Measurements from ENCODE around the gene ADAMTSL1.

The ADAMTSL1 gene

DNA sequence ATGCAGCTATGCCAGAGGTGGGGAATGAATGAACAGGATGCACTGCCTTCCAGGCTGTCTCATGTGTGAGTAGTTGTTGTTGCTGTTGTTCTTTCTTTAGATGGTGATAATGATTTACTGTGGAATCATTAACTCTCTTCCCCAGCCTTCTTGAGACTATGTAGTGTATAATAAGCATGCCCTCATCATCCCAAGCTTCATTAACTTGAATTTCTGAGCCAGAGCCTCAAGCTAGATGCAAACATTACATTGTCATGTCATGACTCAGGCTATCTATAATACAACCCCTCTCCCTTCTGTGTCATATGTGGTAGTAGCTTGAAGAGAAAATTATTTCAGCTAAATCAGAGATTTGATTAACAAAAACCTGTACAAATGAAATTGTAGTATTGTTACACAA lies 10.0 kb upstream of the ADAMTSL1 start:
- Histone ChIP-seq H3K9ac (ENCODE audit: low read length in 5 of 5) (no peak overlapping the region), H3K9me3 (ENCODE audit: control insufficient read depth in 5 of 5, low read length in 5 of 5) (peaks cover 0 to under 1% (median 0%) of the 10 kb centered on the region in 5 donors), H3K27me3 (ENCODE audit: control insufficient read depth in 5 of 5, insufficient read depth in 4 of 5, low read length in 5 of 5) (no peaks in the 10 kb centered on the region), H3K4me3 (ENCODE audit: low read depth in 1 of 5, low read length in 5 of 5) (no peak overlapping the region), H3K27ac (ENCODE audit: low read depth, low read length) (no peak overlapping the region), H3K4me1 (ENCODE audit: control insufficient read depth in 5 of 5, insufficient read depth in 5 of 5, low read length in 5 of 5) (no peaks in the 10 kb centered on the region), H3K36me3 (ENCODE audit: control insufficient read depth in 5 of 5, insufficient read depth in 5 of 5, low read length in 5 of 5) (no peaks in the 10 kb centered on the region)

DNA sequence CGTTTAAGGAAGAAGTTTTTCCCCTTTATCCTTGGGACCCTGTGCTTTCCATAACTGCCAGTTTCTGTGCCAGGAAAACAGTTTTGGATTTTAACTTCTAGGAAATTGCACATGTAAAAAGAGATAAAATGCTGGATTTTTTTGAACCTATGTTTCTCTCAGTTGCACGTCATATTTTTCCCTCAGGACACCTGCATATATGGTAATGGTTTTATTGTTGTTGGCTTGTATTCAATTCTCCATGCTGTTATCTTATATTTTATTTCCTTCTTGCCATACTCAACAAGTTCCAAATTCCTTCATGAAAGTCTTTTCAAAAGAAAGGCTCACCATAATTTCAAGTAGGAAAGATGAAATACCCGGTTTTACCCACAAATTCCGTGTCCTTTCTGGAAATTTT lies 7.9 kb upstream of the ADAMTSL1 start:
- no peaks in the 10 kb centered on the region for H3K36me3 ChIP-seq (ENCODE audit: control insufficient read depth in 5 of 5, insufficient read depth in 5 of 5, low read length in 5 of 5)
- no peak overlapping the region for H3K4me3 ChIP-seq (ENCODE audit: low read depth in 1 of 5, low read length in 5 of 5)
- H3K9ac ChIP-seq (ENCODE audit: low read length in 5 of 5) = no peak overlapping the region
- no peaks in the 10 kb centered on the region for H3K4me1 ChIP-seq (ENCODE audit: control insufficient read depth in 5 of 5, insufficient read depth in 5 of 5, low read length in 5 of 5)
- no peak overlapping the region for H3K27ac ChIP-seq (ENCODE audit: low read depth, low read length)
- no peaks in the 10 kb centered on the region for H3K27me3 ChIP-seq (ENCODE audit: control insufficient read depth in 5 of 5, insufficient read depth in 4 of 5, low read length in 5 of 5)
- H3K9me3 ChIP-seq (ENCODE audit: control insufficient read depth in 5 of 5, low read length in 5 of 5) = peaks cover 0 to 11% (median 8%) of the 10 kb centered on the region in 5 donors

DNA sequence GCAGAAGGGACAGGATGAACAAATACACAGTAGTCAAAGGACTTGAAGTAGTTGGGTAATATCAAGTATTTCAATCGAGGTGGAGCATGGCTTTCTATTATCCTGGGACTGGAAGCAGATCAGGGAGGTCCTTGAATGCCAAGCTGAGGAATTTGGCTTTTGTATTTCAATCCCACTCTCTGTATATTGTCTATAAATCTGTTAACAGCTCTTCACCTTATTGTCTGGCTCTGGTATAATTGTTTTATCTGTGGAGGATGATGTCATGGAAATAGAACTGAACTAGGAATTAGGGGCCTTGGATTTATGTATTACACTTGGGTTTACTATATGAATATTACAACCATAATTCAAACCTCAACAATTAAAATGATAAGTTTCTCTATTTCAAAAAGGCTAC lies 6.3 kb upstream of the ADAMTSL1 start:
- H3K27me3 ChIP-seq (ENCODE audit: control insufficient read depth in 5 of 5, insufficient read depth in 4 of 5, low read length in 5 of 5) = no peaks in the 10 kb centered on the region
- peaks cover 0 to 11% (median 8%) of the 10 kb centered on the region in 5 donors for H3K9me3 ChIP-seq (ENCODE audit: control insufficient read depth in 5 of 5, low read length in 5 of 5)
- no peak overlapping the region for H3K27ac ChIP-seq (ENCODE audit: low read depth, low read length)

DNA sequence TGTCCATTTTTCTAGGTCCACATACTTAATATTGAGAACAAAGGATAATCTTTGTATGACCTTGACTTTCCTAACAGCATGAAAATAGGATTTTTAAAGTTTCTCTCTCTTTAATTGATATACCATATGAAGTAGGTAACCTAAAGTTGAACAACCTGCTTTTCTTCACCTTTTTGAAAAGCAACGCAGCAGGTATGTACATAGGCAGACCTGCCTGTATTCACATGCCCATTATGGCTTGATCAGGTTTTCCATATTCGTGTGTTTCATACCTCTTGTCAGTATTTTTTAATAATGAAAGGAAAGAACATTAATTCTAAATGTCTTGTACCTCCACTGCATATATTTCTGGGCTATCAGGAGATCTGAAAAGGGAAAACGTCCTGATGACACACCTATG lies 1.5 kb upstream of the ADAMTSL1 start:
- Histone ChIP-seq H3K27ac (ENCODE audit: low read depth, low read length) (no peak overlapping the region), H3K27me3 (ENCODE audit: control insufficient read depth in 5 of 5, insufficient read depth in 4 of 5, low read length in 5 of 5) (peaks cover 0 to 2% (median 0%) of the 10 kb centered on the region in 5 donors), H3K36me3 (ENCODE audit: control insufficient read depth in 5 of 5, insufficient read depth in 5 of 5, low read length in 5 of 5) (no peaks in the 10 kb centered on the region), H3K4me3 (ENCODE audit: low read depth in 1 of 5, low read length in 5 of 5) (no peak overlapping the region), H3K9me3 (ENCODE audit: control insufficient read depth in 5 of 5, low read length in 5 of 5) (peaks cover 0 to 11% (median 8%) of the 10 kb centered on the region in 5 donors), H3K9ac (ENCODE audit: low read length in 5 of 5) (no peak overlapping the region), H3K4me1 (ENCODE audit: control insufficient read depth in 5 of 5, insufficient read depth in 5 of 5, low read length in 5 of 5) (peaks cover 0 to 11% (median 3%) of the 10 kb centered on the region in 5 donors)

More for the DNA sequence above, 6.3 kb upstream of the ADAMTSL1 start:
- no peak overlapping the region for H3K4me3 ChIP-seq (ENCODE audit: low read depth in 1 of 5, low read length in 5 of 5)
- H3K36me3 ChIP-seq (ENCODE audit: control insufficient read depth in 5 of 5, insufficient read depth in 5 of 5, low read length in 5 of 5) = no peaks in the 10 kb centered on the region
- H3K4me1 ChIP-seq (ENCODE audit: control insufficient read depth in 5 of 5, insufficient read depth in 5 of 5, low read length in 5 of 5) = no peaks in the 10 kb centered on the region
- H3K9ac ChIP-seq (ENCODE audit: low read length in 5 of 5) = no peak overlapping the region

DNA sequence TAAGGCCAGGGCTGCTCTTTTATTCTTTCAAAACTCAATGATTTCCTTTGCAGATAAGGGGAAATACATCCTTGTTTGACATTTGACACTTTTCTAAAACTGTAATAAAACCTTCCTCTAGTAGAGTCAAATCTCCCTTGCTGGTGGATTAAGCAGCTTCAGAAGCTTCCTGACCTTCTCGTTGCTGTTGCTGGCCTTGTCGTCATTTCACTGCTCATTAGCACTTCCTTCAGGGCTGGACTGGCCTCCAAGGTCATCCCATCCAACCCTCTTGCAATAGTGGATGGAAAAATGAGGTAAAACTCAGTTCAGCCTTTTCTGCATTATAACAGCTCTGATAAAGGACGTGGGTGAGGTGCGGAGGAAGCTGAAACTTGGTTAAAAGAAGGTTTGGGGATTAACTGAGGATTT lies 1.1 kb upstream of the ADAMTSL1 start:
- no peak overlapping the region for H3K27ac ChIP-seq (ENCODE audit: low read depth, low read length)
- peaks cover 0 to 11% (median 3%) of the 10 kb centered on the region in 5 donors for H3K4me1 ChIP-seq (ENCODE audit: control insufficient read depth in 5 of 5, insufficient read depth in 5 of 5, low read length in 5 of 5)
- peaks cover 0 to 2% (median 0%) of the 10 kb centered on the region in 5 donors for H3K27me3 ChIP-seq (ENCODE audit: control insufficient read depth in 5 of 5, insufficient read depth in 4 of 5, low read length in 5 of 5)
- peak overlapping the region in 2 of 5 donors; percentile 13 to 63 for H3K4me3 ChIP-seq (ENCODE audit: low read depth in 1 of 5, low read length in 5 of 5)
- no peak overlapping the region for H3K9ac ChIP-seq (ENCODE audit: low read length in 5 of 5)
- no peaks in the 10 kb centered on the region for H3K36me3 ChIP-seq (ENCODE audit: control insufficient read depth in 5 of 5, insufficient read depth in 5 of 5, low read length in 5 of 5)
- H3K9me3 ChIP-seq (ENCODE audit: control insufficient read depth in 5 of 5, low read length in 5 of 5) = peaks cover 0 to 11% (median 8%) of the 10 kb centered on the region in 5 donors

- H3K9me3 ChIP-seq (ENCODE audit: control insufficient read depth in 5 of 5, low read length in 5 of 5) = peaks cover 0 to 5% (median 0%) of the 10 kb centered on the region in 5 donors
- H3K4me1 ChIP-seq (ENCODE audit: control insufficient read depth in 5 of 5, insufficient read depth in 5 of 5, low read length in 5 of 5) = peaks cover 0 to 11% (median 3%) of the 10 kb centered on the region in 5 donors
- H3K9ac ChIP-seq (ENCODE audit: low read length in 5 of 5) = no peak overlapping the region
- H3K36me3 ChIP-seq (ENCODE audit: control insufficient read depth in 5 of 5, insufficient read depth in 5 of 5, low read length in 5 of 5) = no peaks in the 10 kb centered on the region
- peak overlapping the region in 4 of 5 donors; percentile 19 to 65 (median 58) for H3K4me3 ChIP-seq (ENCODE audit: low read depth in 1 of 5, low read length in 5 of 5)
- no peak overlapping the region for H3K27ac ChIP-seq (ENCODE audit: low read depth, low read length)
- peaks cover 0 to 6% (median 0%) of the 10 kb centered on the region in 5 donors for H3K27me3 ChIP-seq (ENCODE audit: control insufficient read depth in 5 of 5, insufficient read depth in 4 of 5, low read length in 5 of 5)
These were observed 830 bp downstream of the ADAMTSL1 start for GRCh38 chr9:18474783-18475182.

DNA sequence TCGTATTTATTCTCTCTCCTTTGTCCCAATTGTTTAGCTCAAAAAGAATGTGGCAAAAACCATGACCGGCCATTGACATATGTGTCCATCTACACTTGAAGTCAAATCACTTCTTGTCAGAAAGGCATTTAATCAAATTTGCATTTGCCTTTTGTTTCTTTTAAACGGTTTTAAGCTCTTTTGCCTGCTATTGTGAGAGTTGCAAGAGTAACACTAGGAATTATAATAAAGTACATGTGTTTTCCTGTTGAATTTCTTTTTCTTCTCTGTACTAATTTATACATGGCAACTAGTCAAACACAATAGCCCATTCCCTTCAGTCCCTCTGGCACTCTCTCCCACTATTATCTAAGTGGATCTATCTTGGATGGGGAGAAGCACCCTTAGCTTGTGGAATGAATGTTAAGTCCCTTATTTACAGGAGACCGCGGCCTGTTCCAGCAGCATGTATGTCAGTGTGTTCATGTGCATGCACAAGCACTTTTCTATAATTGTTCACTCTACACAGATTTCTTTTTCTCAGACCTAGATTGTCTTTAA lies 3.2 kb downstream of the ADAMTSL1 start:
- H3K27me3 ChIP-seq (ENCODE audit: control insufficient read depth in 5 of 5, insufficient read depth in 4 of 5, low read length in 5 of 5) = peaks cover 0 to 6% (median 0%) of the 10 kb centered on the region in 5 donors
- no peak overlapping the region for H3K27ac ChIP-seq (ENCODE audit: low read depth, low read length)
- no peaks in the 10 kb centered on the region for H3K36me3 ChIP-seq (ENCODE audit: control insufficient read depth in 5 of 5, insufficient read depth in 5 of 5, low read length in 5 of 5)
- H3K9me3 ChIP-seq (ENCODE audit: control insufficient read depth in 5 of 5, low read length in 5 of 5) = no peaks in the 10 kb centered on the region
- H3K4me3 ChIP-seq (ENCODE audit: low read depth in 1 of 5, low read length in 5 of 5) = no peak overlapping the region
- H3K9ac ChIP-seq (ENCODE audit: low read length in 5 of 5) = no peak overlapping the region
- H3K4me1 ChIP-seq (ENCODE audit: control insufficient read depth in 5 of 5, insufficient read depth in 5 of 5, low read length in 5 of 5) = peaks cover 0 to 11% (median 3%) of the 10 kb centered on the region in 5 donors

- Histone ChIP-seq H3K36me3 (ENCODE audit: control insufficient read depth in 5 of 5, insufficient read depth in 5 of 5, low read length in 5 of 5) (no peaks in the 10 kb centered on the region), H3K9ac (ENCODE audit: low read length in 5 of 5) (no peak overlapping the region), H3K9me3 (ENCODE audit: control insufficient read depth in 5 of 5, low read length in 5 of 5) (no peaks in the 10 kb centered on the region), H3K4me1 (ENCODE audit: control insufficient read depth in 5 of 5, insufficient read depth in 5 of 5, low read length in 5 of 5) (peaks cover 0 to 11% (median 3%) of the 10 kb centered on the region in 5 donors), H3K4me3 (ENCODE audit: low read depth in 1 of 5, low read length in 5 of 5) (no peak overlapping the region), H3K27ac (ENCODE audit: low read depth, low read length) (no peak overlapping the region), H3K27me3 (ENCODE audit: control insufficient read depth in 5 of 5, insufficient read depth in 4 of 5, low read length in 5 of 5) (peaks cover 0 to 6% (median 0%) of the 10 kb centered on the region in 5 donors)
These were observed 3.8 kb downstream of the ADAMTSL1 start for GRCh38 chr9:18477719-18478118.

DNA sequence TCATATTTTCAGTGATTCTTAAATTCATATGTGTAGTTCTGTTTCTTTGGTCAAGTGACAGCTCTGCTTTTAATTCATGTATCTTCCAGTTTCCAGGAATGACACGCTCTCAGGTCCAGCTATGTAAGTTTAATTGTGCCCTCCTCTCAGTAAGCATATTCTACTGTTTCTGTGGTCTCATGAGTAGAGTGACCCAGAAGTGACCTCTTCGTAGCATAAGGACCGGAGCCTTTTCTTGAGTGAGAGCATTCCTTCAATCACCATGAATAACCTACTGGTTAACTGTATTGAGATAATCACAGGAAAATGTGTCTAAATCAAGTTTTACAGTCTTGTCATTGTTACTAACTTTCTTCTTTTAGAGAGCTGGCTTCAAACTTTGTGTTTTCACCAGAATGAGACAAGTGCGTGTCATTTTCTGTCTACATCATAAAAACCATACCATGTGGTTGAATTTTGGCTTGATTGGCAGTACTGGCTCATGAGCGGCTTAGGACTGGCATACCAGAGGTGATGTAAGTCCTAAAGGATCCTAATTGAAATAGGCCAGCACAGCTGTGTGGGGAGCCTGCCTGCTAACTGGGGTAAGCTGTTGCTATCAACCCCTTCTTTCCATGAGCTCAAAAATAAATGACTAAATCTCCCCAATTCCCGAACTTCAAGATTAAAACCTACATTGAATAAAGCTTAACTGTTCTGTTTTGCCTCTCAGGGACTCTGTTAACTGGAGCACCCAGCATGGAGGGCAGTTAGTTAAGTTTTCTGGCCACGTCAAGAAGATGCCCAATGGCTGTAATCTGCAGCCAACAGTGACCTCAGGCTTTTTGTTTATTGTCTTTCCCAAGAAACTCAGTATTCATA lies 4.8 kb downstream of the ADAMTSL1 start:
- H3K4me1 ChIP-seq (ENCODE audit: control insufficient read depth in 5 of 5, insufficient read depth in 5 of 5, low read length in 5 of 5) = peaks cover 0 to 9% (median 1%) of the 10 kb centered on the region in 5 donors
- H3K27ac ChIP-seq (ENCODE audit: low read depth, low read length) = peak overlapping the region; percentile 2
- no peak overlapping the region for H3K4me3 ChIP-seq (ENCODE audit: low read depth in 1 of 5, low read length in 5 of 5)
- no peak overlapping the region for H3K9ac ChIP-seq (ENCODE audit: low read length in 5 of 5)
- no peaks in the 10 kb centered on the region for H3K36me3 ChIP-seq (ENCODE audit: control insufficient read depth in 5 of 5, insufficient read depth in 5 of 5, low read length in 5 of 5)
- H3K27me3 ChIP-seq (ENCODE audit: control insufficient read depth in 5 of 5, insufficient read depth in 4 of 5, low read length in 5 of 5) = peaks cover 0 to 6% (median 0%) of the 10 kb centered on the region in 5 donors
- H3K9me3 ChIP-seq (ENCODE audit: control insufficient read depth in 5 of 5, low read length in 5 of 5) = no peaks in the 10 kb centered on the region

GRCh38 chr9:18479405-18479804 lies 5.5 kb downstream of the ADAMTSL1 start:
- H3K9ac ChIP-seq (ENCODE audit: low read length in 5 of 5) = no peak overlapping the region
- H3K4me1 ChIP-seq (ENCODE audit: control insufficient read depth in 5 of 5, insufficient read depth in 5 of 5, low read length in 5 of 5) = peaks cover 0 to 4% (median 0%) of the 10 kb centered on the region in 5 donors
- peak overlapping the region; percentile 2 for H3K27ac ChIP-seq (ENCODE audit: low read depth, low read length)
- H3K36me3 ChIP-seq (ENCODE audit: control insufficient read depth in 5 of 5, insufficient read depth in 5 of 5, low read length in 5 of 5) = no peaks in the 10 kb centered on the region
- H3K9me3 ChIP-seq (ENCODE audit: control insufficient read depth in 5 of 5, low read length in 5 of 5) = no peaks in the 10 kb centered on the region
- H3K27me3 ChIP-seq (ENCODE audit: control insufficient read depth in 5 of 5, insufficient read depth in 4 of 5, low read length in 5 of 5) = peaks cover 0 to 6% (median 0%) of the 10 kb centered on the region in 5 donors
- H3K4me3 ChIP-seq (ENCODE audit: low read depth in 1 of 5, low read length in 5 of 5) = no peak overlapping the region

All from subcutaneous abdominal adipose tissue (tissue), 5 donors.